Right lobe of liver (tissue), 4 donors: ENCODE measurements around the gene SSTR1.

ENCODE experiments used
- POLR2A ChIP-seq: fragments of 450-650 bp; IDR thresholded peaks from one replicate; pipeline ENCODE4 v1.6.1; 2017; ENCODE audit warnings: antibody characterized with exemption, mild to moderate bottlenecking
- TF ChIP-seq, protein P1 (sequence below), 4 donors: fragments of 200-600 bp in 3 of 4; fragments of 450-650 bp in 1 of 4; IDR thresholded peaks; one replicate each; pipeline versions ENCODE4 v1.5.1 to v1.8.0; 2016 to 2022; ENCODE audit warnings: antibody characterized with exemption in 4 of 4, mild to moderate bottlenecking in 2 of 4
- donor health status: DM: no; HTN: no; CAD: no.
- donor health status: DM: no; HTN: no; CAD: no.
- donor health status: DM: no; HTN: yes; CAD: no.

DNA sequence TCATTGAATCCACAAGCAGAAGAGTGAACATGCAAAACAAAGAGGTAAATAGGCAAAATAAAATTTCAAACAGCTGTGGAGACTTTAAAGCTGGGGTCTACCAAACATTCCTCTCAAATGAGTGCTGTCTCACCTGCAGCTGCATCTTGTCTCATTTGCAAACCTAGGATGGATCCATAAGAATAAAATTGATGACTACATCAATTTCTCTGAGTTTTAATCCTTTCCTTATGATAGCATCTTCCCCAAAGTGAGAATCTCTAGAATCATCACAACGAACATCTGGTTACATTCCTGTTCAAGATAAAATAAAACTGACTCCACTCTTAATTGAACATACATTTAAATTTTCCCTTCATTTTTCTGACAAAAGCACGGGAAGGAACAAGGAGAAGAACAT is 18.2 kb downstream of the SSTR1 start:
- TF ChIP-seq, protein P1, sequence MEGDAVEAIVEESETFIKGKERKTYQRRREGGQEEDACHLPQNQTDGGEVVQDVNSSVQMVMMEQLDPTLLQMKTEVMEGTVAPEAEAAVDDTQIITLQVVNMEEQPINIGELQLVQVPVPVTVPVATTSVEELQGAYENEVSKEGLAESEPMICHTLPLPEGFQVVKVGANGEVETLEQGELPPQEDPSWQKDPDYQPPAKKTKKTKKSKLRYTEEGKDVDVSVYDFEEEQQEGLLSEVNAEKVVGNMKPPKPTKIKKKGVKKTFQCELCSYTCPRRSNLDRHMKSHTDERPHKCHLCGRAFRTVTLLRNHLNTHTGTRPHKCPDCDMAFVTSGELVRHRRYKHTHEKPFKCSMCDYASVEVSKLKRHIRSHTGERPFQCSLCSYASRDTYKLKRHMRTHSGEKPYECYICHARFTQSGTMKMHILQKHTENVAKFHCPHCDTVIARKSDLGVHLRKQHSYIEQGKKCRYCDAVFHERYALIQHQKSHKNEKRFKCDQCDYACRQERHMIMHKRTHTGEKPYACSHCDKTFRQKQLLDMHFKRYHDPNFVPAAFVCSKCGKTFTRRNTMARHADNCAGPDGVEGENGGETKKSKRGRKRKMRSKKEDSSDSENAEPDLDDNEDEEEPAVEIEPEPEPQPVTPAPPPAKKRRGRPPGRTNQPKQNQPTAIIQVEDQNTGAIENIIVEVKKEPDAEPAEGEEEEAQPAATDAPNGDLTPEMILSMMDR (IDR thresholded peaks at IDR 0.05): no peak
- TF ChIP-seq POLR2A: no peak
